Measurements from ENCODE around the gene SPATA19. TPM values are rescaled to one million over a fixed set of nuclear protein-coding genes. Genes with fewer than 3 reads are reported as not detected.

The SPATA19 gene
- total RNA-seq, 1 donor from 2014 or later, result not detected

DNA sequence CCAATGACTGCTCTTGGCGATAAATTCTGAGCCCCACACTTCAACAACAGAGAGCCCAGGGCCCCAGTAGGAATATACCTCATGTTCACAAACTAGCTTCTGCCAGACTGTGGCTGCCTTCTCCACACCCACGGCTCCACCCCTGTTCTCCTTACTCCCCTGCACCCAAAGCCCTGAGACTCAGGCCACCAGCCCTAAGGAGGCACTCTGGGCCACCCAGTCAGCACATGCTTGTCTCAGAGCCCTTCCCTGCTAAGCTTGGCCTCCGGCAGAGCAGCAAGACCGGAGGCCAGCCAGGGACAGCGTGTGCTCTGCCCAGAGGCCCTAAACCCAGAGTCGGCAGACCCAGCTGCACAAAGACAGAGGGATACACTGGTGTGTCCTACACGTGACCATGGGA is 27.9 kb downstream of the SPATA19 start:
- no peak overlapping the region for H3K4me3 Mint-ChIP-seq
- ChIA-PET POLR2A (no interaction called here), CTCF (no interaction called here)
- peaks cover 4% of the 10 kb centered on the region for H3K27me3 Mint-ChIP-seq
- H3K36me3 Mint-ChIP-seq (ENCODE audit: low read depth), result no peaks in the 10 kb centered on the region
- H3K9me3 Mint-ChIP-seq, result peaks cover 3% of the 10 kb centered on the region
- H3K4me1 Mint-ChIP-seq, result no peaks in the 10 kb centered on the region
- intact Hi-C loops (cut with micrococcal nuclease), result no loop called here
- ATAC-seq (ENCODE audit: low read depth) (no peak), DNase-seq (no peak)
- no peak overlapping the region for H3K27ac Mint-ChIP-seq
- TF ChIP-seq, protein P1, sequence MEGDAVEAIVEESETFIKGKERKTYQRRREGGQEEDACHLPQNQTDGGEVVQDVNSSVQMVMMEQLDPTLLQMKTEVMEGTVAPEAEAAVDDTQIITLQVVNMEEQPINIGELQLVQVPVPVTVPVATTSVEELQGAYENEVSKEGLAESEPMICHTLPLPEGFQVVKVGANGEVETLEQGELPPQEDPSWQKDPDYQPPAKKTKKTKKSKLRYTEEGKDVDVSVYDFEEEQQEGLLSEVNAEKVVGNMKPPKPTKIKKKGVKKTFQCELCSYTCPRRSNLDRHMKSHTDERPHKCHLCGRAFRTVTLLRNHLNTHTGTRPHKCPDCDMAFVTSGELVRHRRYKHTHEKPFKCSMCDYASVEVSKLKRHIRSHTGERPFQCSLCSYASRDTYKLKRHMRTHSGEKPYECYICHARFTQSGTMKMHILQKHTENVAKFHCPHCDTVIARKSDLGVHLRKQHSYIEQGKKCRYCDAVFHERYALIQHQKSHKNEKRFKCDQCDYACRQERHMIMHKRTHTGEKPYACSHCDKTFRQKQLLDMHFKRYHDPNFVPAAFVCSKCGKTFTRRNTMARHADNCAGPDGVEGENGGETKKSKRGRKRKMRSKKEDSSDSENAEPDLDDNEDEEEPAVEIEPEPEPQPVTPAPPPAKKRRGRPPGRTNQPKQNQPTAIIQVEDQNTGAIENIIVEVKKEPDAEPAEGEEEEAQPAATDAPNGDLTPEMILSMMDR (IDR thresholded peaks at IDR 0.05), result no peak

DNA sequence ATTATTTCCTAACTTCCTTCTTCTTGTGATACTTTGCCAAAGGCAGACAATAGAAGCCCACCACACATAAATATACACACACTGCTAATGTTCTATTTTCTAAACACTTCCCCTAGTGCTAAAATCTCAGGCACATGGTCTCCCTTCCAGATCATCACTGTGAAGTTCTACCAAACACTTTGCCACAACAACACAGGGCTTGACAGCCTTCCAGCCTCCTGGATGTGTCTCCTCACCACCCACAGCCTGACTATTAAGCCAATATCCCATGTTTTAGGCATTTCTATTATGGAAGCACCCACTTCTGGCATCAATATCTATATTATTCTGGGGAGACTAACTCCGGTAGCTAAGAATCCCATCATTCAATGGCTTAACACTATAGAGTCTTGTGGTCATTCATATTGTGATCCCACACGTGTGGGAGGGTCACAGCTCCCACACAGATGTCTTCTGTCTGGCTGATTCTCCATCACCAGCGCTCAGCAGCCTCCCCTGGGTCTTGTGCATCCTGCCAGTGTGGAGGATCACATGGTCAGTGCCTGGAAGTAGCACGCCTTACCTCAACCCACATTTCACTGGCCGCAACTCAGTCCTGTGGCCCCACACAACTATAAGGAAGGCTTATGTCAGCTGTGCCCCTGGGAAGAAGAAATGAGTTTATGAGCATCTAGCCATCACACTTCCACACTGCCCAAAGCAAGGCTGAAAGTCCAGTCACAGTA is 29.0 kb downstream of the SPATA19 start:
- CTCF ChIA-PET, result interaction anchor here (0.7 kb wide), 1 partner anchor 875 kb away, joined by 3 read pairs; no protein-coding TSS in a partner anchor
- H3K9me3 Mint-ChIP-seq, result peaks cover 3% of the 10 kb centered on the region
- TF ChIP-seq, protein P1 (IDR thresholded peaks at IDR 0.05), result no peak
- H3K36me3 Mint-ChIP-seq (ENCODE audit: low read depth), result no peaks in the 10 kb centered on the region
- no peak overlapping the region for H3K4me3 Mint-ChIP-seq
- ATAC-seq (ENCODE audit: low read depth) (no peak), DNase-seq (no peak)
- no peaks in the 10 kb centered on the region for H3K4me1 Mint-ChIP-seq
- POLR2A ChIA-PET, result no interaction called here
- H3K27ac Mint-ChIP-seq, result no peak overlapping the region
- H3K27me3 Mint-ChIP-seq, result peaks cover 4% of the 10 kb centered on the region
- intact Hi-C loops (cut with micrococcal nuclease), result no loop called here

DNA sequence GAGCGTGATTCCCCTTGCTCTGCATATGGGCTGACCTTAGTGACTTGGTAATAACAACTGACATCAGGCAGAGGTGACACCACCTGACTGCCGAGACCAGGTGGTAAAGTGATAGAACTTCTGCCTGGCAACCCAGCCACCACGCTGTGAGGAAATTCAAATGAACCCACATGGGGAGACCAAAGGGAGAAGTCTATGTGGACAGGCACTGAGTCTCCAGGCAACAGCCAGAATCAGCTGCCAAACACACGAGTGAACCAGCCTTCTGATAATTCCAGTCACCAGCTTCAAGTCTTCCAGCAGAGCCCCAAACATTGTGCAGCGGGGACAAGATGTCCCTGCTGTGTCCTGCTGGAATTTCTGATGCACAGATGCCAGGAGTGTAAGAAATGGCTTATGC is 29.7 kb downstream of the SPATA19 start:
- no peak overlapping the region for H3K27ac Mint-ChIP-seq
- no peak overlapping the region for H3K4me3 Mint-ChIP-seq

DNA sequence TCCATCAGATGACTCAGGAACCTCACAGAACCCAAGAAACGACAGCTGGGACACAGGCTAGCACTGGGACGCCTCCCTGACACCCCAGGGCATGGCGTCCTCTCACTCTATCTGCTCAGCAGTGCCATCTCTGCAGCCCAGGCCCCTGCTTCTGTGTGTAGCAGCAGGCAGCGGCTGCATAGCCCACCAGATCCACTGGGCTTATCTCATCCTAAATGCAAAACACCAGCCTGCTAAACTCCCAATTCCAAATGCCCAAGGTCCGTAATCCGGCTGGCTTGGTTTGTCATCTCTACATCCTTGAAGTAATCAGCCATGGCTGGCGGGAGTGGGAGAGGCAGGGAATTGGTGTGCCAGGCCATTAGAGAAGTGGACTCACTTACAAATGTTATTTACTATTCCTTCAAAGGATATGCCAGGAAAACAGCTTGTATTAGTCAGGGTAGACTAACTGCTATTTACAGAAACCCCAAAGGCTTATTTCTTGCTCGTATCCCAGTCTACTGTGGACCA is 30.7 kb downstream of the SPATA19 start:
- Mint-ChIP-seq H3K4me3 (no peak overlapping the region), H3K4me1 (no peaks in the 10 kb centered on the region), H3K9me3 (peaks cover 3% of the 10 kb centered on the region), H3K27me3 (peaks cover 4% of the 10 kb centered on the region), H3K27ac (no peak overlapping the region), H3K36me3 (ENCODE audit: low read depth) (no peaks in the 10 kb centered on the region)
- DNase-seq (no peak), ATAC-seq (ENCODE audit: low read depth) (no peak)
- intact Hi-C loops (cut with micrococcal nuclease), result no loop called here
- ChIA-PET CTCF (no interaction called here), POLR2A (no interaction called here)
- TF ChIP-seq, protein P1 (IDR thresholded peaks at IDR 0.05), result no peak

More for the DNA sequence above, 29.7 kb downstream of the SPATA19 start:
- ATAC-seq (ENCODE audit: low read depth) (no peak), DNase-seq (no peak)
- TF ChIP-seq, protein P1 (IDR thresholded peaks at IDR 0.05), result no peak
- ChIA-PET CTCF (interaction anchor here (0.7 kb wide), 1 partner anchor 875 kb away, joined by 3 read pairs; no protein-coding TSS in a partner anchor), POLR2A (no interaction called here)
- intact Hi-C loops (cut with micrococcal nuclease), result no loop called here
- Mint-ChIP-seq H3K4me1 (no peaks in the 10 kb centered on the region), H3K9me3 (peaks cover 3% of the 10 kb centered on the region), H3K36me3 (ENCODE audit: low read depth) (no peaks in the 10 kb centered on the region), H3K27me3 (peaks cover 4% of the 10 kb centered on the region)

DNA sequence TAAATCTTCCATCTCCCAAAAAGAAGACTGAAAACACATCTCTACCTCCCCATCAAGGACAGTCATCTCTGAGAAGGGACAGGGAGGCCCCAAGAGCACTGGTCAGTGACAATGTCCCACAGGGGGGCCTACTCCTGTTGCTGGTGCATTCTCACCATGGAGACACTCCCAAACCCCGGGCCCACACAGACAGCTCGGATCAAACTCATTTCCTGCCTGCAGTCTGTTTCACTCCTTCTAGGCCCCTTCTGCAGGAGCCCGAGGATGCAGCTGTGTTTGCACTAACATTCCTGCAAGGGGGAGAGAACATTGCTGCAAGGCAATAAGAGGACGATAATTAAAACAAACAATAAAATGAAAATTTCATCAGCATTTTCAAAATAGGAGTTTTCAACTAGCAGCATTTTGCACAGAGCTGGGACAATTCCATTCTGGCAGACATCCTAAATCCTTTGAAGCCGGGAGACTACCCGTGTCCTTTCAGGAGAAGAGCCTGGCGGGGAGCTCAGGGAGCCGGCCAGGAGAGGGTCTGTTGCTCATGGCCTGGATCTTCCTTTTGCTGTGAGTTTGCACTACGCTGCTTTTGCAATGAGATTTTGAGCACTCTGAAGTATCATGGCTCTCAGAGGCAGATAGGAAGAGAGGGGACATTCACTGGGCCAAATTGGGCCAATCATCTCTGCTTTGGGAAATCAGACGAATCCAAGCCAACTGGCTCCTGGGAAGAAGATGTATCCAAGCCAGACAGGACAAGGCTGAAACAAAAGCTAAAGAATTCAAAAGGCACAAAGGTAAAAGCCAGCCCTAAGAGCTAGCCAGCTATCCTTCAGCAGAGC is 33.2 kb downstream of the SPATA19 start:
- CTCF ChIA-PET, result no interaction called here
- Mint-ChIP-seq H3K27ac (no peak overlapping the region), H3K36me3 (ENCODE audit: low read depth) (no peaks in the 10 kb centered on the region), H3K4me1 (no peaks in the 10 kb centered on the region), H3K27me3 (peaks cover 6% of the 10 kb centered on the region), H3K4me3 (no peak overlapping the region), H3K9me3 (peaks cover 3% of the 10 kb centered on the region)
- POLR2A ChIA-PET, result no interaction called here
- DNase-seq, result no peak
- intact Hi-C loops (cut with micrococcal nuclease), result no loop called here
- no peak for ATAC-seq (ENCODE audit: low read depth)
- TF ChIP-seq, protein P1 (IDR thresholded peaks at IDR 0.05), result no peak

All from activated B cell treated with CpG ODN at 0.5 μM for 24 hours (primary cell).